ENCODE results near the gene WIZ. TPM values are rescaled to one million over a fixed set of nuclear protein-coding genes. Genes with fewer than 3 reads are reported as not detected.

WIZ gene
- total and polyA plus RNA-seq, 9 of the 15 experiments (the other 6 are each of a cell fraction or from before 2014, with no cell fraction given) = 0.06 to 37.5 (median 4.8) TPM

DNA sequence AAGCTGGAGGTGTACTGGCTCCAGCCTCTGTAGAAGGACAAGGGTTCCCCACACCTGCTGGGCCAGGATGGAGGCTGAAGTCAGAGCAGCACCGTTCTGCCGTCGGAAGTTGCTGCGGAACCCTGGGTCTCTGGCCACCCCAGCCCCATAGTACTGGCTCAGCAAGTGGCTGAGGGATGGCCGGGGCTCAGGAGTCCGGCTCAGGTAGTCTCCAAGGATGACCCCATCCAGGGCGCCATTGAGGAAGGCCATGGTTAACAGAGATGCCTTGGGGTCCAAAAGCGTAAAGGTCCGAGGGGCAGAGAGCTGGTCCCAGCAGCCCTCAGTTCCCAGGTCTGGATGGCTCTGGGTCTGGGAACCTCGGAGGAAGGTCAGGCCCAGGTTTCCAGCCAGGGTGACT lies 25.9 kb upstream of the WIZ start:
- Histone ChIP-seq H4K20me1 (replicated peaks; ENCODE audit: control insufficient read depth, insufficient read depth, low read length) (no peaks in the 10 kb centered on the region; the same call in 1 of the 2 replicates), H3K27ac (ENCODE audit: extremely low read depth, low read depth, low read length) (no peak overlapping the region), H3K4me2 (ENCODE audit: insufficient read depth, low read length) (no peak overlapping the region), H2AFZ (ENCODE audit: low read depth, low read length) (no peak overlapping the region), H3K9me3 (replicated peaks; ENCODE audit: control insufficient read depth, insufficient read depth, low read depth, low read length) (no peaks in the 10 kb centered on the region), H3K79me2 (ENCODE audit: control insufficient read depth, insufficient read depth, low read length) (no peaks in the 10 kb centered on the region), H3K27me3 (ENCODE audit: control insufficient read depth in 2 of 2, insufficient read depth in 2 of 2, low read length in 2 of 2) (peaks cover 7 to 29% of the 10 kb centered on the region in 2 experiments; a peak in 4 of 5 replicates), H3K9ac (ENCODE audit: insufficient read depth in 1 of 2, low read depth in 2 of 2, low read length in 2 of 2) (no peak overlapping the region), H3K4me3 (no peak overlapping the region), H3K9me1 (ENCODE audit: control insufficient read depth, insufficient read depth, low read length) (no peaks in the 10 kb centered on the region), H3K36me3 (ENCODE audit: control insufficient read depth, insufficient read depth, low read length) (no peaks in the 10 kb centered on the region), H3K4me1 (replicated peaks in 1 of 2; ENCODE audit: control insufficient read depth in 2 of 2, insufficient read depth in 2 of 2, low read length in 2 of 2) (peaks cover 0 to 8% of the 10 kb centered on the region in 2 experiments; a peak in 2 of 5 replicates)
- intact Hi-C loops (cut with micrococcal nuclease) = no loop called here
- ATAC-seq (no peak), FAIRE-seq (no peak), DNase-seq (ENCODE audit: extremely low read depth in 1 of 4, low spot score in 3 of 4) (no peak)
- WGBS (ENCODE audit: insufficient coverage, low coverage, missing lambda C conversion rate) = 3% methylated on average over 9 of the region's 10 CpGs
- TF ChIP-seq ZNF778 (CRISPR knock-in tag; IDR thresholded peaks at IDR 0.05) (no peak), TEAD4 (IDR thresholded peaks at IDR 0.05; ENCODE audit: low read length) (no peak), TEAD4 (CRISPR knock-in tag; IDR thresholded peaks at IDR 0.05; ENCODE audit: borderline replicate concordance) (no peak), ZNF764 (CRISPR knock-in tag; IDR thresholded peaks at IDR 0.05; ENCODE audit: low read depth) (no peak), ARHGAP35 (IDR thresholded peaks at IDR 0.05; ENCODE audit: partially characterized antibody) (no peak), PCBP1 (IDR thresholded peaks at IDR 0.05; ENCODE audit: low read depth, low read length, poor library complexity, severe bottlenecking) (no peak), TEAD2 (tag; IDR thresholded peaks at IDR 0.05) (no peak), NFRKB (IDR thresholded peaks at IDR 0.05; ENCODE audit: low read depth) (no peak), TRIM28 (IDR thresholded peaks at IDR 0.05) (no peak), ZNF384 (IDR thresholded peaks at IDR 0.05; ENCODE audit: low read depth, low read length) (no peak), POLR2A (conservative IDR thresholded peaks at IDR 0.05) (no peak), PHF21A (IDR thresholded peaks at IDR 0.05; ENCODE audit: borderline replicate concordance, low read depth) (no peak), PHB (CRISPR knock-in tag; IDR thresholded peaks at IDR 0.05) (no peak), ETV6 (IDR thresholded peaks at IDR 0.05; ENCODE audit: borderline replicate concordance in 1 of 2, low read depth in 2 of 2, low read length in 1 of 2) (no peak), ETV6 (CRISPR knock-in tag; IDR thresholded peaks at IDR 0.05; ENCODE audit: borderline replicate concordance) (no peak)
- TF ChIP-seq, protein P1, sequence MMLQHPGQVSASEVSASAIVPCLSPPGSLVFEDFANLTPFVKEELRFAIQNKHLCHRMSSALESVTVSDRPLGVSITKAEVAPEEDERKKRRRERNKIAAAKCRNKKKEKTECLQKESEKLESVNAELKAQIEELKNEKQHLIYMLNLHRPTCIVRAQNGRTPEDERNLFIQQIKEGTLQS (IDR thresholded peaks at IDR 0.05) = no peak
- TF ChIP-seq, protein P1 (CRISPR knock-in tag; conservative IDR thresholded peaks at IDR 0.05) = no peak
- TF ChIP-seq, protein P2, sequence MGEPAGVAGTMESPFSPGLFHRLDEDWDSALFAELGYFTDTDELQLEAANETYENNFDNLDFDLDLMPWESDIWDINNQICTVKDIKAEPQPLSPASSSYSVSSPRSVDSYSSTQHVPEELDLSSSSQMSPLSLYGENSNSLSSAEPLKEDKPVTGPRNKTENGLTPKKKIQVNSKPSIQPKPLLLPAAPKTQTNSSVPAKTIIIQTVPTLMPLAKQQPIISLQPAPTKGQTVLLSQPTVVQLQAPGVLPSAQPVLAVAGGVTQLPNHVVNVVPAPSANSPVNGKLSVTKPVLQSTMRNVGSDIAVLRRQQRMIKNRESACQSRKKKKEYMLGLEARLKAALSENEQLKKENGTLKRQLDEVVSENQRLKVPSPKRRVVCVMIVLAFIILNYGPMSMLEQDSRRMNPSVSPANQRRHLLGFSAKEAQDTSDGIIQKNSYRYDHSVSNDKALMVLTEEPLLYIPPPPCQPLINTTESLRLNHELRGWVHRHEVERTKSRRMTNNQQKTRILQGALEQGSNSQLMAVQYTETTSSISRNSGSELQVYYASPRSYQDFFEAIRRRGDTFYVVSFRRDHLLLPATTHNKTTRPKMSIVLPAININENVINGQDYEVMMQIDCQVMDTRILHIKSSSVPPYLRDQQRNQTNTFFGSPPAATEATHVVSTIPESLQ (CRISPR knock-in tag; IDR thresholded peaks at IDR 0.05) = no peak
- BruUV-seq (replicated peaks) = no TSS peak
- in situ Hi-C loops (cut with MboI) = no loop called here
- CTCF ChIA-PET (ENCODE audit: low intra/inter-chr PET ratio) = no interaction called here
- POLR2A ChIA-PET = interaction anchor here (0.6 kb wide), 2 partner anchors 9 to 67 kb away, joined by 3 to 4 read pairs; no protein-coding TSS in a partner anchor

Measured in K562 (cell line).